Ascending aorta (tissue), 2 donors: ENCODE measurements around the gene RASEF. TPM values are rescaled to one million over a fixed set of nuclear protein-coding genes. Genes with fewer than 3 reads are reported as not detected.

Source experiments
- DNase-seq, 2 donors: peaks; one replicate each; pipeline ENCODE4 v3.0.0-alpha.2; 2019; ENCODE audit warnings: low spot score in 2 of 2
- H3K27ac ChIP-seq, 2 donors: fragments of 200-600 bp; sonication (generic); one replicate each; pipeline ENCODE4 v1.5.1; 2016 to 2017; ENCODE audit warnings: mild to moderate bottlenecking in 1 of 2
- H3K27me3 ChIP-seq: fragments of 200-600 bp; sonication (generic); one replicate; pipeline ENCODE4 v1.5.1; 2017
- H3K36me3 ChIP-seq, 2 donors: fragments of 200-600 bp; sonication (generic); one replicate each; pipeline ENCODE4 v1.5.1; 2016
- H3K4me1 ChIP-seq, 2 donors: fragments of 200-600 bp; sonication (generic); one replicate each; pipeline ENCODE4 v1.5.1; 2016 to 2017; ENCODE audit warnings: mild to moderate bottlenecking in 1 of 2
- H3K4me3 ChIP-seq, 2 donors: fragments of 200-600 bp; sonication (generic); one replicate each; pipeline ENCODE4 v1.5.1; 2016 to 2017; ENCODE audit warnings: mild to moderate bottlenecking in 1 of 2
- H3K9me3 ChIP-seq, 2 donors: fragments of 200-600 bp; sonication (generic); one replicate each; pipeline ENCODE4 v1.5.1; 2016
- intact Hi-C: fragments of 100-400 bp; cut with DNase I; formaldehyde crosslinking; loops from one replicate; pipeline ENCODE4 v1.15.1; 2023
- total RNA-seq: library from RNA; depleted of rRNA; stranded (reverse); fragments of >200 nt; gene quantifications from one replicate; pipeline ENCODE4 v1.1.0, GENCODE V29; 2016
- TF ChIP-seq, protein P1 (sequence below), 3 experiments: fragments of 200-600 bp in 2 of 3; fragments of 450-650 bp in 1 of 3; sonication (generic) in 2 of 3; IDR thresholded peaks; one replicate each; pipeline ENCODE4 v1.5.1; 2016 to 2019; ENCODE audit warnings: antibody characterized with exemption in 3 of 3, mild to moderate bottlenecking in 1 of 3, moderate library complexity in 1 of 3

Gene RASEF
- total RNA-seq, 1 donor from 2014 or later = not detected

DNA sequence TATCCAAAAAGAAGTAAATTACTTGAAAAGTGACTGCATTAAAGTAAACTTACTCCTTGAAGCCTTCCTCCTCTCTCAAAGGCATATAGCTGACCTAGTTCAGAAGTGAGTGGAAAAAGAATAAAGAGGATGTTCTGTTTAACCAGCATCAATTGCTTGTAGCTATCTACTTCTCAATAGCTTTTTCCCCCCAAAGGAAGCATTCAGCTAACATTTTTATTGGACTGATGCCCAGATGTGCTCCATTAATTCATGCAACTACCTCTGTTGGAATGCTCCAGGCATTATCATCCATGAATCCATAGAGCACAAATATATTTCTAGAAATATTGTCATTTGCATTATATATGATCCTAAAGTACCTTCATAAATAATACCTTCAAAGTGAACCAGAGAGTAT, 132.8 kb downstream of the RASEF start:
- Histone ChIP-seq H3K27me3 (no peaks in the 10 kb centered on the region), H3K9me3 (no peaks in the 10 kb centered on the region), H3K36me3 (no peaks in the 10 kb centered on the region), H3K27ac (no peak overlapping the region), H3K4me1 (no peaks in the 10 kb centered on the region), H3K4me3 (no peak overlapping the region)
- intact Hi-C loops = no loop called here
- no peak for DNase-seq
- TF ChIP-seq, protein P1, sequence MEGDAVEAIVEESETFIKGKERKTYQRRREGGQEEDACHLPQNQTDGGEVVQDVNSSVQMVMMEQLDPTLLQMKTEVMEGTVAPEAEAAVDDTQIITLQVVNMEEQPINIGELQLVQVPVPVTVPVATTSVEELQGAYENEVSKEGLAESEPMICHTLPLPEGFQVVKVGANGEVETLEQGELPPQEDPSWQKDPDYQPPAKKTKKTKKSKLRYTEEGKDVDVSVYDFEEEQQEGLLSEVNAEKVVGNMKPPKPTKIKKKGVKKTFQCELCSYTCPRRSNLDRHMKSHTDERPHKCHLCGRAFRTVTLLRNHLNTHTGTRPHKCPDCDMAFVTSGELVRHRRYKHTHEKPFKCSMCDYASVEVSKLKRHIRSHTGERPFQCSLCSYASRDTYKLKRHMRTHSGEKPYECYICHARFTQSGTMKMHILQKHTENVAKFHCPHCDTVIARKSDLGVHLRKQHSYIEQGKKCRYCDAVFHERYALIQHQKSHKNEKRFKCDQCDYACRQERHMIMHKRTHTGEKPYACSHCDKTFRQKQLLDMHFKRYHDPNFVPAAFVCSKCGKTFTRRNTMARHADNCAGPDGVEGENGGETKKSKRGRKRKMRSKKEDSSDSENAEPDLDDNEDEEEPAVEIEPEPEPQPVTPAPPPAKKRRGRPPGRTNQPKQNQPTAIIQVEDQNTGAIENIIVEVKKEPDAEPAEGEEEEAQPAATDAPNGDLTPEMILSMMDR (IDR thresholded peaks at IDR 0.05) = no peak
